NCI-H526 (cell line): Measurements from ENCODE around the gene NDUFS8.

Experiments used
- DNase-seq, 2 experiments: peaks; one replicate each; lab custom pipeline; 2025; lab: John Stamatoyannopoulos, UW

Gene NDUFS8

GRCh38 chr11:68080860-68081259, 50.4 kb downstream of the NDUFS8 start:
- no peak for DNase-seq

- no peak for DNase-seq
Measured at GRCh38 chr11:68081691-68082090, 51.2 kb downstream of the NDUFS8 start.

GRCh38 chr11:68082481-68082880, 52.0 kb downstream of the NDUFS8 start:
- no peak for DNase-seq

- no peak for DNase-seq
Measured at GRCh38 chr11:68083517-68083916, 53.0 kb downstream of the NDUFS8 start.
